A549 (cell line): Measurements from ENCODE around the gene MARCHF6.

Experiments
- EHMT2 ChIP-seq: fragments of 200-600 bp; sonication (generic); IDR thresholded peaks from 2 replicates; pipeline ENCODE4 v1.6.1; 2016; ENCODE audit warnings: antibody characterized with exemption, low read depth, mild to moderate bottlenecking, moderate library complexity
- MAZ ChIP-seq: fragments of 150-350 bp; IDR thresholded peaks from 2 replicates; pipeline ENCODE4 v1.6.1; 2014; ENCODE audit warnings: antibody characterized with exemption, low read depth, low read length, borderline replicate concordance
- RFX5 ChIP-seq: fragments of 450-650 bp; IDR thresholded peaks from 2 replicates; pipeline ENCODE4 v1.7.1; 2014; ENCODE audit warnings: antibody characterized with exemption, mild to moderate bottlenecking, moderate library complexity
- TF ChIP-seq, protein P1 (sequence below): fragments of 200-600 bp; sonication (generic); IDR thresholded peaks from 2 replicates; pipeline ENCODE4 v1.6.1; 2016; ENCODE audit warnings: antibody characterized with exemption, mild to moderate bottlenecking, moderate library complexity
- TF ChIP-seq, protein P2 (sequence below): fragments of >200 bp; sonication (Bioruptor Twin); formaldehyde crosslinking; IDR thresholded peaks from 3 replicates; pipeline ENCODE4 v1.5.1; 2016

DNA sequence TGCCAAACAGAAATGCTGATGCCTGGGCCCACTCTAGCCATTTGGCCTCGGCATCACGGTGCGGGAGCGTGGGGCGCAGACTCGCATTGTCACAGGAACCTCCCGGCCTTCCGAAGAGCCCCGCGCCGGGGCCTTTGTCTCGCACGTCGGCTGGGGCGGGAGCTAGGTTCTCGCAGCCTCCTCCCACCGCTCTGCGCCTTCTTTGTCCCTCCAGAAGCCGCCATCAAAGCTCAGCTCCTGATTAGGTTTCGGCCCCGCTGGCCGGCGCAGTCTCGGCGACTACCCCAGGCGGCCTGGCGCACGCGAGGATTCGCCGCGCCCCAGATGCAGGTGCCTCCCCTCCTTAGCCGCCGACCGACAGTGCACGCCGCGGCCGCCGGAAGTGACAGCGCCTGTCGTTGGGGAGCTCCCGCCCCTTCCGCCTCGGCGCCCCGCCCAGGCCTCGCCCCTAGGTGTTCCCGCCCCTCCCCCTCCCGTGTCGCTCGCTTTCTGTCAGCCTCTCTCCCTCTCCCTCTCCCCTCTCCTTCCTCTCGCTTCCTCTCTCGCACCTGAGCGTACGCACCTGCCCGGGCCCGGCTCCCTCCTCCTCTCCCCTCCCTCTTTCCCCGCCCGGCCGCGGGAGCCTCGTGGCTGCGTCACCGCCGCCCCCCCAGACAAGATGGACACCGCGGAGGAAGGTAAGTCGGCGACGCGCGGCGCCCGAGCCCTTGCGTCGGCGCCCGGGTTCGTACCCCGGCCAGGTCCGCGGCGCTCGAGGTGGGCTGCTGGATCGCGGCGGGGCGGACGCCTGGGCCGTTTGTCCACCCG lies at the start of gene MARCHF6:
- no peak for TF ChIP-seq RFX5
- TF ChIP-seq, protein P1, sequence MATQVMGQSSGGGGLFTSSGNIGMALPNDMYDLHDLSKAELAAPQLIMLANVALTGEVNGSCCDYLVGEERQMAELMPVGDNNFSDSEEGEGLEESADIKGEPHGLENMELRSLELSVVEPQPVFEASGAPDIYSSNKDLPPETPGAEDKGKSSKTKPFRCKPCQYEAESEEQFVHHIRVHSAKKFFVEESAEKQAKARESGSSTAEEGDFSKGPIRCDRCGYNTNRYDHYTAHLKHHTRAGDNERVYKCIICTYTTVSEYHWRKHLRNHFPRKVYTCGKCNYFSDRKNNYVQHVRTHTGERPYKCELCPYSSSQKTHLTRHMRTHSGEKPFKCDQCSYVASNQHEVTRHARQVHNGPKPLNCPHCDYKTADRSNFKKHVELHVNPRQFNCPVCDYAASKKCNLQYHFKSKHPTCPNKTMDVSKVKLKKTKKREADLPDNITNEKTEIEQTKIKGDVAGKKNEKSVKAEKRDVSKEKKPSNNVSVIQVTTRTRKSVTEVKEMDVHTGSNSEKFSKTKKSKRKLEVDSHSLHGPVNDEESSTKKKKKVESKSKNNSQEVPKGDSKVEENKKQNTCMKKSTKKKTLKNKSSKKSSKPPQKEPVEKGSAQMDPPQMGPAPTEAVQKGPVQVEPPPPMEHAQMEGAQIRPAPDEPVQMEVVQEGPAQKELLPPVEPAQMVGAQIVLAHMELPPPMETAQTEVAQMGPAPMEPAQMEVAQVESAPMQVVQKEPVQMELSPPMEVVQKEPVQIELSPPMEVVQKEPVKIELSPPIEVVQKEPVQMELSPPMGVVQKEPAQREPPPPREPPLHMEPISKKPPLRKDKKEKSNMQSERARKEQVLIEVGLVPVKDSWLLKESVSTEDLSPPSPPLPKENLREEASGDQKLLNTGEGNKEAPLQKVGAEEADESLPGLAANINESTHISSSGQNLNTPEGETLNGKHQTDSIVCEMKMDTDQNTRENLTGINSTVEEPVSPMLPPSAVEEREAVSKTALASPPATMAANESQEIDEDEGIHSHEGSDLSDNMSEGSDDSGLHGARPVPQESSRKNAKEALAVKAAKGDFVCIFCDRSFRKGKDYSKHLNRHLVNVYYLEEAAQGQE = no peak
- TF ChIP-seq MAZ = no peak
- TF ChIP-seq, protein P2, sequence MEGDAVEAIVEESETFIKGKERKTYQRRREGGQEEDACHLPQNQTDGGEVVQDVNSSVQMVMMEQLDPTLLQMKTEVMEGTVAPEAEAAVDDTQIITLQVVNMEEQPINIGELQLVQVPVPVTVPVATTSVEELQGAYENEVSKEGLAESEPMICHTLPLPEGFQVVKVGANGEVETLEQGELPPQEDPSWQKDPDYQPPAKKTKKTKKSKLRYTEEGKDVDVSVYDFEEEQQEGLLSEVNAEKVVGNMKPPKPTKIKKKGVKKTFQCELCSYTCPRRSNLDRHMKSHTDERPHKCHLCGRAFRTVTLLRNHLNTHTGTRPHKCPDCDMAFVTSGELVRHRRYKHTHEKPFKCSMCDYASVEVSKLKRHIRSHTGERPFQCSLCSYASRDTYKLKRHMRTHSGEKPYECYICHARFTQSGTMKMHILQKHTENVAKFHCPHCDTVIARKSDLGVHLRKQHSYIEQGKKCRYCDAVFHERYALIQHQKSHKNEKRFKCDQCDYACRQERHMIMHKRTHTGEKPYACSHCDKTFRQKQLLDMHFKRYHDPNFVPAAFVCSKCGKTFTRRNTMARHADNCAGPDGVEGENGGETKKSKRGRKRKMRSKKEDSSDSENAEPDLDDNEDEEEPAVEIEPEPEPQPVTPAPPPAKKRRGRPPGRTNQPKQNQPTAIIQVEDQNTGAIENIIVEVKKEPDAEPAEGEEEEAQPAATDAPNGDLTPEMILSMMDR = no peak
- no peak for TF ChIP-seq EHMT2
